T-helper 22 cell (primary cell): Measurements from ENCODE around the gene TNNC1.

Experiments used
- DNase-seq: peaks from one replicate; pipeline ENCODE4 v3.0.0-alpha.2; 2020; ENCODE audit warnings: low read depth

TNNC1 gene

DNA sequence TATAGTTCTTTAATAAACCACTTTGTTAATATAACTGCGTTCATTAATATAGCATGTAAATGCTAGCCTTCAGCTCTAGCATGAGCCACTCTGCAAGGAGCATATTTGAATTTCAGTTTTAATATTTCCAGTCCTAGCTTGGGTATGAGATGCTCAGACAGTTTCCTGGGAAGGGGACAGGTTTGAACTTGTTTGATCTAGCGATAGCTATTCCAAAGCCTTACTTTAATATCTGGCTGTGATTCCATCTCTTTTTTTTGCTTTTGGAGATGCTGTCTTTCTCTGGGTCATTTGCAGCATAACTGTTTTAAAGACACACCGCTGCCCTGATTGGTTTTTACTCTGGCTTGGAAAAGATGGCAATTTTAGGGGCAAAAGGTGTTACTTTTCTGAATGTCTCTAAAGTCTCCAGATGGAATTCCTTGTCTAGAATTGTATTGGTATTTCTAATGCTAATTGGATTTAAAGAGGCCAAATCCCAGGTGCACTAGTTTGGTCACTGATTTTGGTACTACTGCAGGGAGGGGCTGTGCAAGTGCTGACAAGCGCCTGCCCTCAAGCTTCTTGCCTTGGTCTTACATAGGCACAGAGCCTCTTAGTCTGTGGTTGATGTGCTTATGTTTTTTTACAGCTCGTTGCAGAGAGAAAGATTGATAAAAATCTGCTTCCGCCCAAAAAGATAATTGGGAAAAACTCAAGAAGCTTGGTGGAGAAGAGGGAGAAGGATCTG is 4.4 kb upstream of the TNNC1 start:
- no peak for DNase-seq

DNA sequence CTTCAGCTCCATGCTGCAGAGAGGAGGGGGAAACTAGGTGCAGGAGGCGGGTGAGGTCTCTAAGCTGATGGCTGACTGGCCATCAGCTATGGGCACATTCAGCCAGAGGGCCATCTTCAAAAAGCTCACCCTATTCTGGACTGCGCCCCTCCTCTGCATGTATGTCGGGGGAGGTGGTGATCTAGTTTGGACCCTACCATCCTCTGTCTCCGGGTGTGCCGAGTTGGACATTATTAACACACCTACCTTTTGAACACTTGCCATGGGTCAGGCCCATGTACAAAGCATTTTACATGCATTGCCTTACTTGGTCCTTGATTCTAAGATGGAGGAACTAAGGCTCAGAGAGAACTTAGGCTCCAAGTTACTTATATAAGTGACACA is 3.0 kb upstream of the TNNC1 start:
- DNase-seq = no peak

DNA sequence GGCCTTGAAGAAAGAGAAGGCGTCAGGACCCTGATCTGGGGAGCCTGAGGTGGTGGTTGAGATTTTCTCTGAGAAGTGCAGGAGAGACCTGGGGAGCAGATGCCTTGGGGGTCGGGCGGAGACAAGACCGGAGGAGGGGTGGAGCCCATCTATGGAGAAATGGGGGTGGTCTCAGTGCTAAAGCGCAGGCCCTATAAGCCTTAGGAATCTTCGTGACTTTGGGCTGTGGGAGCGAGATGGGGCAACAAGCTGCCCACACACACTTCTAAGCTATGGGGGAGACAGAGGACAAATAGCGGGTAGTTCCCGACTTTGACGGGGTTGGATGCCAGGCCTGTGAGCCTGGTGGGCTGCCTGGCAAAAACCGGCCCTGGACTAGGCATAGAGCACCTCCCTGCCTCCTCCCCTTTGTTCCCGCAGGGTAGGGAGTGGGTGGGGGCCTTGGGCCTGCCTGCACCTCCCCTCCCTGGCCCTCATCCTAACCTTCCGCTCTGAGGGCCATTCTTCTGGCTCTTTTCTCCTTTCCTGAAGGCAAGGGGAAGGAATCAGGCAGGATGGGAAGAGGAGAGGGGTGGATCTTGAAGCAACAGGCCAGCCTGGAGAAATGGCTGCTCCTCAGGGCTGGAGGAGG is 2.4 kb upstream of the TNNC1 start:
- DNase-seq = no peak

GRCh38 chr3:52455283-52456168 is 1.7 kb upstream of the TNNC1 start, which contains the start of gene NISCH:
Gene NISCH (plus strand): TSS chr3:52455604. CDS start chr3:52455642, 38 bp downstream.
- DNase-seq = peak; percentile 89

DNA sequence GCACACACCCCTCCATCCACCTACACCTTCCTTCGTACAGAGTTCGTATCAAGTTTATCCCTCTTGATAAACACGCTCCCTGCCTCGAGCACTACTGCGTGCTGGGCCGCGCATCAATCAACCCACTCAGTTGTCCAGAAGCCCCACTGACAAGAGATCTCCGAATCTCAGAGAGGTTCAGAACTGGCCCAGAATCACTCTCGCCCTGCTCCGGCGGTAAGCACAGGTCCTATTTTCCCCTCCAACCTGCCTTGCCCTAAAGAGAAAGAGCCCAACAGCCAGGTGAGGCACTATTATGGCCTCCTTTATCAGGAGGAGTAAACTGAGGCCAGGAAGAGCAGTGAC is 1.1 kb upstream of the TNNC1 start:
- no peak for DNase-seq

DNA sequence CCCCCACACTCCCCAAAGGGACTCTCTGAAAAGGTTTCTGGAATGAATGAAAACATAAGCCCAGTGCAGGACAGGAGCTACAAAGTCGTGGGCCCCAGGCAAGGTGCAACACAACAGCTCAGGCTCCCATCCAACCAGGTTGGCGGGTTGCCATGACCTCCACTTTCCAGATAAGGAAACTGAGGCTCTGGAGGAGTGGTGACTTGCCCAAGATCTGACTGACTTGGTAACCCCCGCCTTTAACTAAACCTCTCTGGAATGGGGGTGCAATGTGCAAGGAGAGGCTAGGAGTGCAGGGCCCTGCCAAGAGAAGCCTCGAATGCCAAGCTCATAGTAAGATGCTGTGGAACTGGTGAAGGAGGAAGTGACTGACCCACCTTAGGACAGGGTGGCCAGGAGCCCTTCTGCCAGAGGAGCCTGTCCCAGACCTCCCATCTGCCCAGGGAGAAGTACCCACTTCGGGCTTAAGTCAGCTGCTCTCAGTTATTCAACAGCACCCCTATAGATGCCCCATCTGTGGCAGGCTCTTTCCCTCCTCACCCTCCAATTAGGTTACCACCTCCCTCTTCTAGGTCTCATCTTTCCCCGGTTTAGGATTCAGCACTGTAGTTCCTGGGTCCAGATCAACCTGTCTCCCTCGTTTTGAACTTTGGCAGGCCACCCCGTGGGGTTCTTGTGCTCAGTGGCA is 553 bp upstream of the TNNC1 start:
- no peak for DNase-seq

DNA sequence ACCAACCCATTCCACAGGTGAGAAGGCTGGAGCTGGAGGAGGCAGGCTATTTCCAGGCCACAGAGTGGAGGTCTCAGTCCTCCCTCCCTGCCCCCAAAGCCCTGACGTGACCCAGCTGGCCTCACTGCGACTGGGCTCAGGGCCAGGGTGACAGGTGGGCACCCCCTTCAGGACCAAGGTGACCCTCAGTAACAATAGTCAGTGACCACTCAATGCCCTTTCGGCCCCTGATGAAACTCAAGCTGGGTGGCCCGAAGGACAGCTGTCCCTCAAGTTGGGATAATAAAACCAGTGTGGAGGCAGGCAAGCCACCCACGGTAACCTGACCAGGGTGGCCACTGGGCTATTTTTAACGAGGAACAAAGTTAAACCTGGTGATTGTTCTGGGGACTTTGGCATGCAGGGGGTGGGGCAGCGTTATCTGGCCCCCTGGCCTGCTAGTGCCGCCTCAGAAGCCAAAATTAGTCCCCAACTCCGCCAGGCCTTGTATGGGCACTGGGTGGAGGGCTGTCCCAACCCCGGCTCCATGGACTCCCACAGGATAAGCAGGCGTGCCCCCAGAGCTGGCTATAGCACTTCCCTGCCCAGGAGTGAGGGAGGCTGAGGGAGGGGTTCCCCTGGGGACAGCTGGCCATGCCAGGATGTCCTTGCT is 1.1 kb downstream of the TNNC1 start:
- DNase-seq = no peak

DNA sequence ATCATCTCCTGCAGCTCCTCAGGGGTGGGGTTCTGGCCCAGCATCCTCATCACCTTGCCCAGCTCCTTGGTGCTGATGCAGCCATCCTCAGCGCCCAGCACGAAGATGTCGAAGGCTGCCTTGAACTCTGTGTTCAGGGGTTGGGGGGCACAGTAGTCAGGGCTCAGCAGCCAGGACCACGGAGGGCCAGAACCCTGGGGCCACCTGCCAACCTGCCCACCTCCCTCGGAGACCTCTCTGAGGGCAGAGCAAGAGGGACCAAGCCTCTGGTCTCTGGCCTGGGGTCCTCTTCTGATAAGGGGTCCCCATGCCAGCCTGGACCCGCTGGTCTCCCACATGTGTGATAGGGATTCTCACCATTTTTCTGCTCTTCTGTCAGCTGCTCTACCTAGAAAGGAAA is 1.7 kb downstream of the TNNC1 start:
- DNase-seq = no peak

- no peak for DNase-seq
Measured at GRCh38 chr3:52451237-52452083, 2.4 kb downstream of the TNNC1 start.

- no peak for DNase-seq
Measured at GRCh38 chr3:52450489-52451236, 3.2 kb downstream of the TNNC1 start.

DNA sequence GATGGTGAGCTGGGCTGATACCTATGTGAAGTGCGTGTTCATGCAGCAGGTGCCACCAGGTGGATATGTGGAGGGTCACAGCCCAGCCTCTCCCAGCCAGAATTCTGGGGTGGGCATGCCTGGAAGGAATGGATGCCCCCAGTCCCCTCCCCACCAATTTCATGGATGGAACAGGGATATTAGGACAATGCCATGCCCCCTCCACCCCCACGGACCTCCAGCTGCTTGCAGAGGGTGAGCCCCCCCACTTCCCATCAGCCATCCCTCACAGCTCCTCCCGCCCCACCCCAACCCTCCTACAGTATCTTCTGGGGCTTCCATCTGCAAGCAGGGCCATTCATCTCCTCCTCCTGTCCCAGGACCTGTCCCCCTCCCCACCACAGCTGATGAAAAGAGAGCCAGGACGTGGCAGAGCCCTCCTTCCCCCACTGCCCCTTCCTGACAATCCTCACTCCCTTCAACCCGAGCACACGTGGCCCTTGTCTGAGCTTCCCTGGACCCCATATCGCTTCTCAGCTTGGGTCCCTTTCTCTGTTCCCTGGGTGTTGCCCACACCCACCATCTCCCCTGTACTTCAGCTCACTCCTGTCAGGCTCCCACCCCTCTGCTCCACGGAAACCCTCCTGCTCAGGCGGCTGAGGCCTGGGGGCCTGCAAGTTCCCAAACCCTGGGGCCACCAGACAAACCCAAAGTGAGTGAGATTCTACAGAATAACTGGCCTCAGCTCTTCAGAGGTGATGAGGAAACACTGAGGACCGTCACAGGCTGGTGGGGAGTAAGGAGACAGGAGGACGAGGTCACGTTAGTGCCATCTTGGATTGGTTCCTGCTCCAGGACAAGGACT is 6.1 kb downstream of the TNNC1 start:
- DNase-seq = no peak

DNA sequence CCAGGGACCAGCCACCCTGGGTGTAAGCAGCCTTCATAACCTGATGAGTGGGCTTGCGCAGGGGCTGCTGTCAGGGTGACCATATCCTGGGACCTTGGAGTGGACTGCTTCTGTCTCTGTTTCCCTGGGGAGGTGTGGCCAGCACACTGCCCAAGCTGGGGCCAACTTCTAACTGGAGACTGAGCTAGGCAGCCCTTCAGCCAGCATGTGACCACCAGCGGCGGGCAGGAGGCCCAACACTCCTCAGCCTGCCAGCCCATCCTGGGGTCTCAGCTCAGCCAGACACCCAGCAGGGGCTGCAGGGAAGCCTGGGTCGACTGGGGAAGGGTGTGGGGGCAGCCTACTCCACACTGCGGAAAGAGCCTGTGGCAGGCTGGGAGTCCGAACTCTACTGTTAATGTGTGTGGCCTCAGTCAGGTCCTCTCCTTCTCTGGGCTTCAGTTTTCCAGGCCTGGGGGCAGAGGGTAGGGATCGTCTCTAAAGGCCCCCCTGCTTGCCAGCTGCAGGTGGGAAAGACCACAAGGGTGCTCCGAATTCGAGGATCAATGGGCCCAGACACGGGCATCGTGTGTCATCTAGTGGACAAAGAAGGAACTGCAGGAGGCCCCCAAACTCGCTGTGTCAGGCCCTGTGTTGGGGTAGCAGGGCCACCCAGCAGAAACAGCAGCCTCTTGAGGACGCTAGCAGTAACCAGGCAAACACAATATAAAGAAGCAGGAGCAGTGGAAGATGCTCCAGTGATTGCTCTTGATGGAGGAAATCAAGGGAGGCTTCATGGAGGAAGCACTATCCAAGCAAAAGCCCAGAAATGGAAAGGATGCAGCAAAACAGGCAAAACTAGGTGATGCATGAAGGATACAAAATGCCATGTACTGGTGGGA is 7.0 kb downstream of the TNNC1 start:
- DNase-seq = peak; percentile 40

DNA sequence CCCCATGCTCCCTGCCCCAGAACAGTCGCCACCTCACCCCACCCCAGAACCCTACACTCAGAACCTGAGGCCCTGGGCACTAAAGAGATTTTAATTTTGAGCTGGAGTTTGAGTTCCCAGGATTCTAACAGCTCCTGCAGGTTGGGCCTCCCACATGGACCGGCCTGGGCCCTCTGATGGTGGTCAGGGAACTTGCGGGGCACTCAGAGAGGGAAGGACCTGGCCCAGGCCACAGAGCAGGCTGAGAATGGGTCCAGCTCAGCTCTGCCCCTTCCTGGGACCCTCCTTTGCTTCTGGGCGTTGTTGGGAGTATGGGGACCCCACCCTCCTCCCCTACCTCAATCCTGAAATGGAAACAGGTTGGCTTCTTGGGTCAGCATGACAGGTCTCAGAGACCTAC is 7.8 kb downstream of the TNNC1 start:
- no peak for DNase-seq

DNA sequence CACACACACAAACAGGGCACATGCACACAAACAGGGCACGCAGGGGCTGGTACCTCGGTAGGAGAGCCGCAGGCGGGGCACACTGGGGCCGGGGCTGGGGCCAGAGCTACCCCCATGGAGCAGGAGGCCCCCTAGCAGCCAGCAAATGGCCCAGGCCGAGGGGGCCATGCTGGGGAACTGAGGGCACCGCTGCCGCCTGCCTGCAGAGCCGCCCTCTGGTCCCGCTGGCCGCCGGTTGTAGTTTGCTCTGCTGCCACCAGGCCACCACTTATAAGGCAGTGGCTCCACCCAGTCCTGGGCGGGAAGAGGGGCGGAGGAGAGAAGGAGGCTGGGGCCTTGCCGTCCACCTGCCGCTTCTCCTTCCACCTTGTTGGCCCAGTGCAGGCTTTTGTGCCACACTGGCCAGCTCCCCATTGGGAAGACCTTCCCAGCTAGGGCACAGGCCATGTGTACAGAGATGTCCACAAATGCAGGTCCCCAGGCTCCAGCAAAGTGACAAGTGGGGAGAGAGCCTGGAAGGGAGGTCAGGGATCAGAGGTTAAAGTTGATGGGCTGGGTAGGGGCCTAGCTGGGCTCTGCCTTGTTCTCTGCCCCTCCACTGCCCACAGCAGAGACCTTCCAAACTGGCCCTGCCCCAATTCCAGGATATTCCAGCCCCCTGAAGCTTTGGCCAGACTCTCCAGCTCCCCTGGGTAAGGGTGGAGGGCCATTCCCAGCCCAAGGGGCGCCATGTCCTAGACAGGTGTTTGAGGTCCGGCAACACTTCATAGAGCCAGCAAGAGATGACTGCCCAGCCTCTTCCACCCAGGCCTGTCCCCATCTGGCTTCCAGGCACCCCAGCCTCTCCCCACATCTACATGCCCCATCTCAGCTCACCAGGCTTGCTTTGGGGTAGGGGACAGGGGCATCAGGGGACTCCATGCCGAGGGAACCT is 8.7 kb downstream of the TNNC1 start, which contains the start of gene SEMA3G:
SEMA3G (minus strand) TSS at position 244 of the 934 bp plus-strand sequence; CDS start at position 168, 76 bp downstream.
- peak; percentile 63 for DNase-seq

GRCh38 chr3:52443791-52444687 is 9.8 kb downstream of the TNNC1 start:
- no peak for DNase-seq

GRCh38 chr3:52443268-52443610 is 10.6 kb downstream of the TNNC1 start:
- DNase-seq = no peak
